Heart right ventricle (tissue), 16 donors: ENCODE results near the gene AGAP5. TPM values are rescaled to one million over a fixed set of nuclear protein-coding genes. Genes with fewer than 3 reads are reported as not detected.

Experiments
- ATAC-seq, 8 donors: fragments of 200-7000 bp; cut with Tn5 transposase; one replicate each; pipeline ENCODE4 v1.9.1; 2020; ENCODE audit warnings: mild to moderate bottlenecking in 8 of 8, moderate library complexity in 8 of 8, moderate number of reproducible peaks in 1 of 8
- DNase-seq, 2 donors: peaks; one replicate each; pipeline ENCODE4 v3.0.0-alpha.2; 2020
- H3K27ac ChIP-seq, 10 donors: fragments of 200-600 bp; sonication (generic) in 2 of 10; one replicate each; pipeline versions ENCODE4 v1.5.0 to v1.8.0; 2020 to 2022; ENCODE audit warnings: mild to moderate bottlenecking in 3 of 10
- H3K27me3 ChIP-seq, 7 donors: fragments of 200-600 bp; one replicate each; pipeline ENCODE4 v1.8.0; 2021 to 2022; ENCODE audit warnings: mild to moderate bottlenecking in 2 of 7
- H3K36me3 ChIP-seq, 9 donors: fragments of 200-600 bp; sonication (generic) in 1 of 9; one replicate each; pipeline versions ENCODE4 v1.5.0 to v1.8.0; 2020 to 2022; ENCODE audit warnings: mild to moderate bottlenecking in 2 of 9
- H3K4me1 ChIP-seq, 9 donors: fragments of 200-600 bp; sonication (generic) in 1 of 9; one replicate each; pipeline versions ENCODE4 v1.5.0 to v1.8.0; 2020 to 2022; ENCODE audit warnings: mild to moderate bottlenecking in 4 of 9
- H3K4me3 ChIP-seq, 10 donors: fragments of 200-600 bp; sonication (generic) in 2 of 10; one replicate each; pipeline versions ENCODE4 v1.5.0 to v1.8.0; 2020 to 2022; ENCODE audit warnings: mild to moderate bottlenecking in 7 of 10, moderate library complexity in 2 of 10
- H3K9me3 ChIP-seq, 11 donors: fragments of 200-600 bp in 10 of 11; sonication (generic) in 2 of 11; one replicate each; pipeline versions ENCODE4 v1.5.0 to v1.8.0; 2013 to 2022; ENCODE audit warnings: mild to moderate bottlenecking in 2 of 11, control low read depth in 1 of 11, moderate library complexity in 1 of 11
- CTCF ChIP-seq, 9 donors: fragments of 200-600 bp; sonication (generic) in 2 of 9; IDR thresholded peaks; one replicate each; pipeline versions ENCODE4 v1.5.0 to v1.8.0; 2021 to 2022; ENCODE audit warnings: antibody characterized with exemption in 9 of 9, mild to moderate bottlenecking in 5 of 9, moderate library complexity in 1 of 9
- WGBS, 2 donors: extraction: QIAGEN DNeasy Blood & Tissue Kit; methylation state at CpG; one replicate each; pipeline ENCODE4 v1.1.7; 2013; ENCODE audit warnings: inconsistent platforms in 1 of 2; 5-methylcytosine and 5-hydroxymethylcytosine counted together
- intact Hi-C, 10 donors: fragments of 100-400 bp; cut with DNase I; formaldehyde crosslinking; loops; one replicate each; pipeline versions ENCODE4 v1.11.1 to v1.14.2; 2022
- polyA plus RNA-seq, 2 donors: library from polyadenylated mRNA; stranded (reverse); fragments of 200-250 nt; gene quantifications; one replicate each; pipeline ENCODE4 v1.2.3, GENCODE V29; 2013
- total RNA-seq, 10 donors: library from RNA; stranded (reverse); fragmentation: NEBNext Ultra II Directional in 3 of 10; extraction: Animal tissue kit (Norgen Biotek cat#: 25700) in 3 of 10; gene quantifications; one replicate each; pipeline versions ENCODE4 v1.2.1 to v1.2.4, GENCODE V29; 2021 to 2023
- donor health status: Arrhythmogenic right ventricular cardiomyopathy.
- donor health status: ischemic (EF 13 %, LVEDD 7.1; RV severe dilation, severe dysfunction).
- donor health status: healthy with polysubstance abuse.
- donor health status: DM: no; HTN: yes; CAD: no.
- donor health status: DM: no; HTN: no; CAD: no.
- donor health status: ischemic (EF 25% LVEDD 6.9; RV normal size, moderate dysfunction).
- donor health status: ischemic (EF 25% LVEDD 5.7; RV mildly dilated, moderate dysfunction).
- donor health status: healthy.
- donor health status: DM: yes; HTN: yes; CAD: no.
- donor health status: Ischemic cardiomyopathy.
- donor health status: ischemic (EF 35%, LVEDD 5.7; RV mildly dilated, moderate dysfunction).
- donor health status: nonischemic (EF 11% LVEDD 7.7; RV severe dilation, severe dysfunction).
- donor health status: DM: yes; HTN: yes; CAD: no.
- donor health status: PGD.
- donor health status: ischemic (EF 29% LVEDD 5.4; RV normal size, mild dysfunction).
- donor health status: nonischemic (EF 23%, LVEDD 6.1; RV moderate dilation, normal function).

The AGAP5 gene
- total and polyA plus RNA-seq, 12 donors = 1.8 to 15.1 (median 3.4) TPM

GRCh38 chr10:73627300-73627699 is 70.6 kb downstream of the AGAP5 start:
- Histone ChIP-seq H3K4me1 (peaks cover 0 to 15% (median 9%) of the 10 kb centered on the region in 9 donors), H3K9me3 (no peaks in the 10 kb centered on the region), H3K36me3 (no peaks in the 10 kb centered on the region), H3K4me3 (no peak overlapping the region), H3K27me3 (no peaks in the 10 kb centered on the region), H3K27ac (no peak overlapping the region)
- intact Hi-C loops = loop anchor here in 6 of 10 donors (2.0 to 5.0 kb wide), 4 partner anchors 35 to 95 kb away; partner anchors contain the start of gene USP54 (in 2 of the 6)
- 94% methylated on average over 6 of the region's 6 CpGs for WGBS, 2 donors
- ATAC-seq = no peak
- no peak for TF ChIP-seq CTCF (IDR thresholded peaks at IDR 0.05)
- no peak for DNase-seq

GRCh38 chr10:73625884-73626752 is 71.8 kb downstream of the AGAP5 start:
- Histone ChIP-seq H3K27me3 (no peaks in the 10 kb centered on the region), H3K4me3 (peak overlapping the region; percentile 64 to 93 (median 88)), H3K9me3 (no peaks in the 10 kb centered on the region), H3K27ac (peak overlapping the region; percentile 5 to 90 (median 82)), H3K4me1 (peaks cover 0 to 15% (median 9%) of the 10 kb centered on the region in 9 donors), H3K36me3 (no peaks in the 10 kb centered on the region)
- DNase-seq = peak; percentile 88 to 94
- WGBS, 2 donors = 2% methylated on average over 42 of the region's 42 CpGs
- TF ChIP-seq CTCF (IDR thresholded peaks at IDR 0.05) = no peak
- intact Hi-C loops = loop anchor here in 6 of 10 donors (2.0 to 5.0 kb wide), 4 partner anchors 34 to 94 kb away; partner anchors contain the start of gene USP54 (in 2 of the 6)
- ATAC-seq = peak; percentile 97 to 99 (median 99)

GRCh38 chr10:73625004-73625883 is 72.7 kb downstream of the AGAP5 start:
- intact Hi-C loops = loop anchor here in 5 of 10 donors (5.0 kb wide), 3 partner anchors 33 to 93 kb away; partner anchors contain the start of gene USP54 (in 2 of the 5)
- peak in 1 of 2 donors; percentile 22 for DNase-seq
- Histone ChIP-seq H3K27me3 (no peaks in the 10 kb centered on the region), H3K4me1 (peaks cover 0 to 15% (median 9%) of the 10 kb centered on the region in 9 donors), H3K36me3 (no peaks in the 10 kb centered on the region), H3K27ac (peak overlapping the region; percentile 21 to 90 (median 82)), H3K4me3 (peak overlapping the region; percentile 64 to 93 (median 88)), H3K9me3 (no peaks in the 10 kb centered on the region)
- ATAC-seq = peak; percentile 21 to 86 (median 53)
- TF ChIP-seq CTCF (IDR thresholded peaks at IDR 0.05) = no peak
- 0 to 1% methylated on average over 45 to 46 of the region's 46 CpGs for WGBS, 2 donors

Other genes starting within 250 kb of the AGAP5 start
- 10 to 100 TPM; 52.5 to 78.6 (median 64.5) TPM for gene PPP3CB, start 202.1 kb downstream of the AGAP5 start, total RNA-seq
- 10 to 100 TPM; 34.4 to 36.6 TPM for gene PPP3CB, start 202.1 kb downstream of the AGAP5 start, polyA plus RNA-seq
- gene USP54, start 106.8 kb downstream of the AGAP5 start, total RNA-seq = 10 to 100 TPM; 14.5 to 34.5 (median 19.4) TPM
- gene USP54, start 106.8 kb downstream of the AGAP5 start, polyA plus RNA-seq = 10 to 100 TPM in 1 of 2 donors, 1 to 10 TPM in 1; 7.9 to 16.3 TPM
- gene MYOZ1, start 56.6 kb downstream of the AGAP5 start, total RNA-seq = 1 to 10 TPM in 5 of 10 donors, under 1 TPM in 5; 0.41 to 3.4 (median 0.98) TPM
- gene MYOZ1, start 56.6 kb downstream of the AGAP5 start, polyA plus RNA-seq = under 1 TPM; 0.51 to 0.54 TPM
- gene SYNPO2L, start 42.1 kb downstream of the AGAP5 start, total RNA-seq = 100 to 1,000 TPM; 120 to 833 (median 469) TPM
- 100 to 1,000 TPM in 1 of 2 donors, 10 to 100 TPM in 1; 61.6 to 147 TPM for gene SYNPO2L, start 42.1 kb downstream of the AGAP5 start, polyA plus RNA-seq
- gene SEC24C, start 46.3 kb upstream of the AGAP5 start, total RNA-seq = 10 to 100 TPM; 44.5 to 59.7 (median 51.5) TPM
- 10 to 100 TPM; 33.4 to 34.6 TPM for gene SEC24C, start 46.3 kb upstream of the AGAP5 start, polyA plus RNA-seq
- 10 to 100 TPM; 18.6 to 31.4 (median 21.5) TPM for gene CHCHD1, start 83.9 kb upstream of the AGAP5 start, total RNA-seq
- gene CHCHD1, start 83.9 kb upstream of the AGAP5 start, polyA plus RNA-seq = 10 to 100 TPM; 48.2 to 82.1 TPM
- gene ZSWIM8, start 87.5 kb upstream of the AGAP5 start, total RNA-seq = 10 to 100 TPM; 35.2 to 72.5 (median 43.5) TPM
- gene ZSWIM8, start 87.5 kb upstream of the AGAP5 start, polyA plus RNA-seq = 100 to 1,000 TPM in 1 of 2 donors, 10 to 100 TPM in 1; 64.1 to 139 TPM
- 10 to 100 TPM in 8 of 10 donors, 1 to 10 TPM in 2; 8.3 to 15.7 (median 11.5) TPM for gene NDST2, start 113.5 kb upstream of the AGAP5 start, total RNA-seq
- gene NDST2, start 113.5 kb upstream of the AGAP5 start, polyA plus RNA-seq = 10 to 100 TPM in 1 of 2 donors, 1 to 10 TPM in 1; 7.2 to 12.9 TPM
- 10 to 100 TPM in 9 of 10 donors, 1 to 10 TPM in 1; 9.4 to 16.7 (median 12.7) TPM for gene CAMK2G, start 176.4 kb upstream of the AGAP5 start, total RNA-seq
- 1 to 10 TPM; 8.5 to 9.9 TPM for gene CAMK2G, start 176.4 kb upstream of the AGAP5 start, polyA plus RNA-seq
- 10 to 100 TPM in 2 of 10 donors, 1 to 10 TPM in 8; 4.4 to 44.3 (median 9.1) TPM for gene PLAU, start 213.0 kb upstream of the AGAP5 start, total RNA-seq
- 10 to 100 TPM in 1 of 2 donors, 1 to 10 TPM in 1; 5.6 to 10.4 TPM for gene PLAU, start 213.0 kb upstream of the AGAP5 start, polyA plus RNA-seq